Upper lobe of left lung (tissue), 6 donors: Measurements from ENCODE around the gene CDKL4. TPM values are rescaled to one million over a fixed set of nuclear protein-coding genes. Genes with fewer than 3 reads are reported as not detected.
"Not testable (repeated sequence)": the region's sequence is repeated elsewhere in the genome, so short reads cannot be mapped to it uniquely, and the experiment has no call there.

Source experiments
- ATAC-seq, 2 donors: fragments of 200-7000 bp; cut with Tn5 transposase; one replicate each; pipeline ENCODE4 v1.9.1; 2022; ENCODE audit warnings: mild to moderate bottlenecking in 2 of 2, moderate library complexity in 2 of 2; ENCODE audit not compliant: low FRiP score in 2 of 2
- DNase-seq, 2 donors: peaks; one replicate each; pipeline ENCODE4 v3.0.0-alpha.2; 2019 to 2020
- H3K27ac ChIP-seq, 4 donors: fragments of 200-600 bp; sonication (generic); one replicate each; pipeline ENCODE4 v1.5.1; 2016 to 2019
- H3K27me3 ChIP-seq, 4 donors: fragments of 200-600 bp; sonication (generic); one replicate each; pipeline ENCODE4 v1.5.1; 2017 to 2019
- H3K36me3 ChIP-seq, 4 donors: fragments of 200-600 bp; sonication (generic); one replicate each; pipeline ENCODE4 v1.5.1; 2016 to 2019
- H3K4me1 ChIP-seq, 4 donors: fragments of 200-600 bp; sonication (generic); one replicate each; pipeline ENCODE4 v1.5.1; 2018 to 2019
- H3K4me3 ChIP-seq, 4 donors: fragments of 200-600 bp; sonication (generic); one replicate each; pipeline ENCODE4 v1.5.1; 2017 to 2019; ENCODE audit warnings: mild to moderate bottlenecking in 2 of 4, moderate library complexity in 1 of 4
- H3K9me3 ChIP-seq, 4 donors: fragments of 200-600 bp; sonication (generic); one replicate each; pipeline ENCODE4 v1.5.1; 2018 to 2019
- EP300 ChIP-seq, 4 donors: sonication (generic); formaldehyde crosslinking; IDR thresholded peaks; one replicate each; pipeline ENCODE4 v1.5.1; 2017; ENCODE audit warnings: antibody characterized with exemption in 4 of 4, control low read depth in 2 of 4
- POLR2A ChIP-seq, 4 donors: fragments of 450-650 bp; IDR thresholded peaks; one replicate each; pipeline ENCODE4 v1.5.1; 2016 to 2017; ENCODE audit warnings: antibody characterized with exemption in 4 of 4, mild to moderate bottlenecking in 2 of 4
- POLR2AphosphoS5 ChIP-seq, 2 donors: sonication (generic); formaldehyde crosslinking; IDR thresholded peaks; one replicate each; pipeline ENCODE4 v1.5.1; 2017; ENCODE audit warnings: antibody characterized with exemption in 2 of 2
- WGBS, 2 donors: methylation state at CpG; one replicate each; pipeline ENCODE4 v1.1.5; 2017 to 2018; 5-methylcytosine and 5-hydroxymethylcytosine counted together
- total RNA-seq, 6 donors: library from RNA; depleted of rRNA in 4 of 6; stranded (reverse); fragments of >200 nt in 4 of 6; gene quantifications; one replicate each; pipeline versions ENCODE4 v1.1.0 to v1.2.1, GENCODE V29; 2016 to 2021
- TF ChIP-seq, protein P1 (sequence below), 6 experiments: fragments of 450-650 bp in 4 of 6; fragments of 200-600 bp in 2 of 6; sonication (generic) in 2 of 6; IDR thresholded peaks; one replicate each; pipeline ENCODE4 v1.5.1; 2016 to 2019; ENCODE audit warnings: antibody characterized with exemption in 6 of 6
- donor health status: DM: no; HTN: no; CAD: no; lungs with moderate emphysema.
- donor health status: DM: no; HTN: yes; CAD: no; lungs with severe emphysema.

The CDKL4 gene
- total RNA-seq, 6 donors from 2014 or later: 0.54 to 5.2 (median 1.4) TPM; not detected in 2

DNA sequence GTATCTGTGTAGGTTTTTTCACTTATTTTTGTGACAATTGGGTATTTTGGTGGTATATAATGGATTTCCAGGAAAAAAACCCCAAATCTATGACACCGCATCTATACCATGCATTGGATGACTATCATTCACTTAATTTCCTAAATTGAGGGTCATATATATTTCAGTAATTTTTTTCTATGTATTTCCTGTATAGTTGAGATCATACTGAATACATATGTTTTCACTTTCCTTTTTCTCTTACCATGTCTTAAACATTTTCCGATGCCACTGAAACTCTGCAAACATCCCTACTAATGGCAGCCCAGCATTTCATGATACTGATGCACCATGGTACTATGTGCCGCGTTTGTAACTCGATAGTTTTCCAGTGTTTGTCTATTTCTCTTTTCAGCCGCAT, 40.4 kb downstream of the CDKL4 start:
- H3K27ac ChIP-seq: no peak overlapping the region
- no peaks in the 10 kb centered on the region for H3K36me3 ChIP-seq
- TF ChIP-seq, protein P1, sequence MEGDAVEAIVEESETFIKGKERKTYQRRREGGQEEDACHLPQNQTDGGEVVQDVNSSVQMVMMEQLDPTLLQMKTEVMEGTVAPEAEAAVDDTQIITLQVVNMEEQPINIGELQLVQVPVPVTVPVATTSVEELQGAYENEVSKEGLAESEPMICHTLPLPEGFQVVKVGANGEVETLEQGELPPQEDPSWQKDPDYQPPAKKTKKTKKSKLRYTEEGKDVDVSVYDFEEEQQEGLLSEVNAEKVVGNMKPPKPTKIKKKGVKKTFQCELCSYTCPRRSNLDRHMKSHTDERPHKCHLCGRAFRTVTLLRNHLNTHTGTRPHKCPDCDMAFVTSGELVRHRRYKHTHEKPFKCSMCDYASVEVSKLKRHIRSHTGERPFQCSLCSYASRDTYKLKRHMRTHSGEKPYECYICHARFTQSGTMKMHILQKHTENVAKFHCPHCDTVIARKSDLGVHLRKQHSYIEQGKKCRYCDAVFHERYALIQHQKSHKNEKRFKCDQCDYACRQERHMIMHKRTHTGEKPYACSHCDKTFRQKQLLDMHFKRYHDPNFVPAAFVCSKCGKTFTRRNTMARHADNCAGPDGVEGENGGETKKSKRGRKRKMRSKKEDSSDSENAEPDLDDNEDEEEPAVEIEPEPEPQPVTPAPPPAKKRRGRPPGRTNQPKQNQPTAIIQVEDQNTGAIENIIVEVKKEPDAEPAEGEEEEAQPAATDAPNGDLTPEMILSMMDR (IDR thresholded peaks at IDR 0.05): no peak
- TF ChIP-seq POLR2A (IDR thresholded peaks at IDR 0.05): no peak
- no peak for TF ChIP-seq EP300 (IDR thresholded peaks at IDR 0.05)
- TF ChIP-seq POLR2AphosphoS5 (IDR thresholded peaks at IDR 0.05): no peak
- 92 to 95% methylated on average over 6 of the region's 6 CpGs for WGBS, 2 donors
- no peak overlapping the region for H3K4me3 ChIP-seq
- no peaks in the 10 kb centered on the region for H3K27me3 ChIP-seq
- no peaks in the 10 kb centered on the region for H3K9me3 ChIP-seq
- no peak for ATAC-seq
- no peaks in the 10 kb centered on the region for H3K4me1 ChIP-seq
- no peak for DNase-seq

DNA sequence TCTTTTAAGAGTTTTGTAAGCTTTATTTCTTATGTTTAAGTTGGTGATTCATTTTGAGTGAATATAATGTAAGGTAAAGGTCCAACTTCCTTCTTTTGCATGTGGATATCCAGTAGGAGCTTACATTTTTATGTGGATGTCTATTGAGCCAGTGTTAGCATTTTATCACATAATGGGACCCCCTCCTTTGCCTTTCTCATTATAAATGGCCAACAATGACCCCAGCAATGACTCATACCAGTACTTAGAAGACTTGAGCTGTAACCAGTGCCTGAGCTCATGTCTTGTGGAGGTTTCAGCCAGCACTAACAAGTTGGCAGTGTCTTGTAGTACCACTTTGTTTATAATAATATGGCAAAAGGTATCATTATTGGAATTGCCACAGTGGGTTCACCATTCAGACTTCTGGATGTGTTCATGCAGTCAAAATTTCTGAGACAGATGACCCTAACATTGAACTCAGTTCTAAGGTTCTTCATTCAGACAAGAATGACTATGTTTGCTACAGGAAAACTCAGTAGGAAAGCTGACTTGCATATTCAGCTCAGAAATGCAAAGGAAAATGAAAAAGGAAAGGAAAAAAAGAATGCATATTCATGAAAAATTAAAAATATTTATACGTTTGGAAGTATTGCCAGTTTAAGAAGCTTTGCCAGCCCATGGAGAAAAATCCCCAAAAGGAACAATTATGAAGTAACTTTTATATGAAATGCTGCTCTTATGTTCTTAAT, 41.0 kb downstream of the CDKL4 start:
- Histone ChIP-seq H3K4me3 (no peak overlapping the region), H3K27me3 (no peaks in the 10 kb centered on the region), H3K27ac (no peak overlapping the region), H3K9me3 (no peaks in the 10 kb centered on the region), H3K36me3 (no peaks in the 10 kb centered on the region), H3K4me1 (no peaks in the 10 kb centered on the region)
- ATAC-seq: no peak
- no peak for DNase-seq
- TF ChIP-seq POLR2AphosphoS5 (IDR thresholded peaks at IDR 0.05): no peak
- no peak for TF ChIP-seq POLR2A (IDR thresholded peaks at IDR 0.05)
- TF ChIP-seq, protein P1 (IDR thresholded peaks at IDR 0.05): no peak
- TF ChIP-seq EP300 (IDR thresholded peaks at IDR 0.05): no peak
- WGBS, 2 donors: 86 to 96% methylated on average over 1 of the region's 1 CpG

DNA sequence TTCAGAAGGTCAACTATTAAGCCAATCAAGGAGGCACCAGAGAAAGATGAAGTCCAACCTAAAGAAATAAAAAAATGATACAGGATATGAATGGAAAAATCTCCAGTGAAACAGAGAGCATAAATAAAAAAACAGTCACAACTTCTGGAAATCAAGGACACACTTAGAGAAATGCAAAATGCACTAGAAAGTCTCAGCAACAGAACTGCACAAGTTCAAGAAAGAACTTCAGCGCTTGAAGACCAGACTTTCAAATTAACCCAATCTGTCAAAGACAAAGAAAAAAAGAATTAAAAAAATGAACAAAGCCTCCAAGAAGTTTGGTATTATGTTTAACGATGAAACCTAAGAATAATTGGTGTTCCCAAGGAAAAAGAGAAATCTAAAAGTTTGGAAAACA, 46.8 kb downstream of the CDKL4 start:
- not testable (repeated sequence) for H3K4me3 ChIP-seq, ATAC-seq, H3K36me3 ChIP-seq, H3K27me3 ChIP-seq, H3K4me1 ChIP-seq, H3K9me3 ChIP-seq, H3K27ac ChIP-seq, DNase-seq
- WGBS, 2 donors: 95% methylated on average over 2 of the region's 2 CpGs

DNA sequence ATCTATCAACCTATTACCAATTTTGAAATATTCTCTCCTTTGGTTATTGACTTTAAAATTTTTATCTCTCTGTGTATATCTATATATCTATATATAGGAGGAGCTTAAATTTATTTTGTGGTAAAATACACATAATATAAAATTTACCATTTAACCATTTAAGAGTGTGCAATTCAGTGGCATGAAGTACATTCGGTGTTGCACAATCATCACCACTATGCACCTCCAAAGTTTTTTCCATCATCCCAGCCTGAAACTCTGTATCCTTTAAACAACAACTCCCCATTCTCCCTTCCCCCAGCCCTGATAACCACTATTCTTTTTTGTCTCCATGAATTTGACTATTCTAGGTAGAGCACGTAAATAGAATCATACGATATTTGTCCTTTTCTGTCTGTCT, 49.1 kb downstream of the CDKL4 start:
- TF ChIP-seq POLR2A (IDR thresholded peaks at IDR 0.05) (no peak), POLR2AphosphoS5 (IDR thresholded peaks at IDR 0.05) (no peak), EP300 (IDR thresholded peaks at IDR 0.05) (no peak)
- TF ChIP-seq, protein P1 (IDR thresholded peaks at IDR 0.05): no peak
- no peaks in the 10 kb centered on the region for H3K36me3 ChIP-seq
- H3K9me3 ChIP-seq: no peaks in the 10 kb centered on the region
- H3K4me1 ChIP-seq: no peaks in the 10 kb centered on the region
- WGBS, 2 donors: 96 to 98% methylated on average over 3 of the region's 3 CpGs
- H3K27ac ChIP-seq: no peak overlapping the region
- DNase-seq (no peak), ATAC-seq (no peak)
- no peaks in the 10 kb centered on the region for H3K27me3 ChIP-seq
- no peak overlapping the region for H3K4me3 ChIP-seq

DNA sequence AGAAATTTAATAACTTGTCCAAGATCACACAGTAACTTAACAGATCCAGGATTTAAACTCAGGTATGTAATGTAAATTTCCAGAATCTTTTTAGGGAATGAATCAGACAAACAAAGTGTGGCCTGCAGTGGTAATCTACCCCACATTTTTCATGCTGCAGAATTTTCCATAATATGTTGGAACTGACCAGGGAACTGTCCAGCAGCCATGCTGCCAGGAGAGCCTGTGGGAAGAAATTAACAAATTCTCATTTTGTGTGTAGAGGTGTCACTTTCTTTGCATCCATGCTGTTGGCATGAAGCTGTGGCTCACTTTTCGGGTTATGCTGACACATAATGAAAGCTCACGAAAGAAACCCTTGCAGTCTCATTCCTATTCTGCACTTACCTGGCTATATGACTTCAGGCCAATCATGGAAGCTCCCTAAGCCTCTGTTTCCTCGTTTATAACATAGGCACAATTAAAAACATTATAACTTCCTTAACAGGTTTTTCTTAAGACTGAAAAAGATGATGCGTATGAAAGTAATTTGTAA, 54.7 kb downstream of the CDKL4 start:
- H3K4me1 ChIP-seq: no peaks in the 10 kb centered on the region
- no peak overlapping the region for H3K4me3 ChIP-seq
- no peak for ATAC-seq
- TF ChIP-seq EP300 (IDR thresholded peaks at IDR 0.05) (no peak), POLR2A (IDR thresholded peaks at IDR 0.05) (no peak), POLR2AphosphoS5 (IDR thresholded peaks at IDR 0.05) (no peak)
- TF ChIP-seq, protein P1 (IDR thresholded peaks at IDR 0.05): no peak
- WGBS, 2 donors: 71 to 84% methylated on average over 4 of the region's 4 CpGs
- DNase-seq: no peak
- no peak overlapping the region for H3K27ac ChIP-seq
- H3K9me3 ChIP-seq: no peaks in the 10 kb centered on the region
- no peaks in the 10 kb centered on the region for H3K27me3 ChIP-seq
- H3K36me3 ChIP-seq: no peaks in the 10 kb centered on the region
